GM18951 (cell line): ENCODE data around the gene TAB3.

Experiments used
- POLR2A ChIP-seq: IDR thresholded peaks from 4 replicates; pipeline ENCODE4 v1.6.1; 2011; ENCODE audit warnings: mild to moderate bottlenecking; ENCODE audit not compliant: insufficient read length, insufficient read depth; ENCODE audit errors: extremely low read depth
- in situ Hi-C: fragments of 300-500 bp; cut with MboI; formaldehyde crosslinking; loops from one replicate; pipeline ENCODE4 v1.12.0; 2022; ENCODE audit warnings: low sequenced_read_pairs, mixed read lengths, inconsistent platforms; ENCODE audit not compliant: unreplicated experiment

TAB3 gene

GRCh38 chrX:30904186-30904585 is 15.1 kb upstream of the TAB3 start:
- TF ChIP-seq POLR2A: no peak

GRCh38 chrX:30900227-30900626 is 11.2 kb upstream of the TAB3 start:
- TF ChIP-seq POLR2A: no peak
- in situ Hi-C loops: no loop called here

More at GRCh38 chrX:30904186-30904585, 15.1 kb upstream of the TAB3 start:
- in situ Hi-C loops: no loop called here

GRCh38 chrX:30898886-30899285 is 9.8 kb upstream of the TAB3 start:
- in situ Hi-C loops: no loop called here

GRCh38 chrX:30895370-30895769 is 6.3 kb upstream of the TAB3 start:
- no peak for TF ChIP-seq POLR2A
- in situ Hi-C loops: no loop called here

More at GRCh38 chrX:30898886-30899285, 9.8 kb upstream of the TAB3 start:
- no peak for TF ChIP-seq POLR2A

- in situ Hi-C loops: no loop called here
- TF ChIP-seq POLR2A: no peak
These were observed 4.2 kb upstream of the TAB3 start for GRCh38 chrX:30893206-30893605.

- TF ChIP-seq POLR2A: no peak
- in situ Hi-C loops: no loop called here
These were observed 3.5 kb upstream of the TAB3 start for GRCh38 chrX:30892591-30892990.

- no peak for TF ChIP-seq POLR2A
- in situ Hi-C loops: no loop called here
These were observed 418 bp downstream of the TAB3 start for GRCh38 chrX:30888526-30889146.

- no peak for TF ChIP-seq POLR2A
- in situ Hi-C loops: no loop called here
These were observed 1.3 kb downstream of the TAB3 start for GRCh38 chrX:30887721-30888120.

- TF ChIP-seq POLR2A: no peak
- in situ Hi-C loops: no loop called here
These were observed 1.8 kb downstream of the TAB3 start for GRCh38 chrX:30887288-30887687.

GRCh38 chrX:30885136-30885535 is 3.9 kb downstream of the TAB3 start:
- no peak for TF ChIP-seq POLR2A
- in situ Hi-C loops: no loop called here

- in situ Hi-C loops: no loop called here
- no peak for TF ChIP-seq POLR2A
These were observed 5.9 kb downstream of the TAB3 start for GRCh38 chrX:30883138-30883537.

GRCh38 chrX:30881797-30882196 is 7.3 kb downstream of the TAB3 start:
- in situ Hi-C loops: no loop called here

GRCh38 chrX:30881390-30881789 is 7.7 kb downstream of the TAB3 start:
- in situ Hi-C loops: no loop called here
- no peak for TF ChIP-seq POLR2A

More at GRCh38 chrX:30881797-30882196, 7.3 kb downstream of the TAB3 start:
- no peak for TF ChIP-seq POLR2A

- in situ Hi-C loops: no loop called here
- TF ChIP-seq POLR2A: no peak
These were observed 9.0 kb downstream of the TAB3 start for GRCh38 chrX:30880058-30880457.

GRCh38 chrX:30876367-30876766 is 12.7 kb downstream of the TAB3 start:
- TF ChIP-seq POLR2A: no peak
- in situ Hi-C loops: no loop called here
